Activated naive CD8-positive, alpha-beta T cell (primary cell): ENCODE measurements around the gene URI1.

ENCODE experiments used
- H3K27ac Mint-ChIP-seq: one replicate; pipeline ENCODE4 v1.8.0; 2021; ENCODE audit warnings: mixed read lengths
- H3K27me3 Mint-ChIP-seq: one replicate; pipeline ENCODE4 v1.8.0; 2021; ENCODE audit warnings: mixed read lengths
- H3K36me3 Mint-ChIP-seq: one replicate; pipeline ENCODE4 v1.8.0; 2021; ENCODE audit warnings: mixed read lengths
- H3K4me1 Mint-ChIP-seq: one replicate; pipeline ENCODE4 v1.8.0; 2021; ENCODE audit warnings: low read depth, mixed read lengths
- H3K4me3 Mint-ChIP-seq: one replicate; pipeline ENCODE4 v1.8.0; 2021; ENCODE audit warnings: mild to moderate bottlenecking, mixed read lengths
- H3K9me3 Mint-ChIP-seq: one replicate; pipeline ENCODE4 v1.8.0; 2021; ENCODE audit warnings: low read depth, mixed read lengths

Gene URI1

GRCh38 chr19:29976151-29976943 is 34.3 kb downstream of the URI1 start:
- H3K27me3 Mint-ChIP-seq = no peaks in the 10 kb centered on the region
- H3K4me1 Mint-ChIP-seq = peaks cover 76% of the 10 kb centered on the region
- no peaks in the 10 kb centered on the region for H3K9me3 Mint-ChIP-seq
- H3K27ac Mint-ChIP-seq = peak overlapping the region; percentile 47
- H3K4me3 Mint-ChIP-seq = peak overlapping the region; percentile 8
- peaks cover 4% of the 10 kb centered on the region for H3K36me3 Mint-ChIP-seq

GRCh38 chr19:29978080-29978479 is 36.0 kb downstream of the URI1 start:
- no peaks in the 10 kb centered on the region for H3K27me3 Mint-ChIP-seq
- peak overlapping the region; percentile 5 for H3K4me3 Mint-ChIP-seq
- peaks cover 75% of the 10 kb centered on the region for H3K4me1 Mint-ChIP-seq
- H3K9me3 Mint-ChIP-seq = no peaks in the 10 kb centered on the region
- peak overlapping the region; percentile 66 for H3K27ac Mint-ChIP-seq
- peaks cover 4% of the 10 kb centered on the region for H3K36me3 Mint-ChIP-seq

- H3K4me3 Mint-ChIP-seq = no peak overlapping the region
- H3K27ac Mint-ChIP-seq = peak overlapping the region; percentile 61
- H3K9me3 Mint-ChIP-seq = no peaks in the 10 kb centered on the region
- peaks cover 44% of the 10 kb centered on the region for H3K4me1 Mint-ChIP-seq
- peaks cover 12% of the 10 kb centered on the region for H3K36me3 Mint-ChIP-seq
- no peaks in the 10 kb centered on the region for H3K27me3 Mint-ChIP-seq
These were observed 41.5 kb downstream of the URI1 start for GRCh38 chr19:29983568-29983967.

- Mint-ChIP-seq H3K36me3 (peaks cover 17% of the 10 kb centered on the region), H3K4me3 (no peak overlapping the region), H3K9me3 (no peaks in the 10 kb centered on the region), H3K27me3 (no peaks in the 10 kb centered on the region), H3K4me1 (peaks cover 30% of the 10 kb centered on the region), H3K27ac (no peak overlapping the region)
These were observed 43.2 kb downstream of the URI1 start for GRCh38 chr19:29985196-29985595.

GRCh38 chr19:29988351-29988750 is 46.3 kb downstream of the URI1 start:
- Mint-ChIP-seq H3K9me3 (peaks cover 14% of the 10 kb centered on the region), H3K36me3 (peaks cover 33% of the 10 kb centered on the region), H3K27me3 (no peaks in the 10 kb centered on the region), H3K27ac (no peak overlapping the region), H3K4me1 (peaks cover 19% of the 10 kb centered on the region), H3K4me3 (no peak overlapping the region)

GRCh38 chr19:29992233-29992867 is 50.3 kb downstream of the URI1 start:
- Mint-ChIP-seq H3K9me3 (peaks cover 19% of the 10 kb centered on the region), H3K4me1 (peaks cover 29% of the 10 kb centered on the region), H3K36me3 (peaks cover 55% of the 10 kb centered on the region), H3K27me3 (no peaks in the 10 kb centered on the region), H3K27ac (no peak overlapping the region), H3K4me3 (no peak overlapping the region)

- no peak overlapping the region for H3K27ac Mint-ChIP-seq
- H3K4me1 Mint-ChIP-seq = peaks cover 60% of the 10 kb centered on the region
- no peaks in the 10 kb centered on the region for H3K27me3 Mint-ChIP-seq
- peaks cover 13% of the 10 kb centered on the region for H3K9me3 Mint-ChIP-seq
- H3K4me3 Mint-ChIP-seq = no peak overlapping the region
- H3K36me3 Mint-ChIP-seq = peaks cover 52% of the 10 kb centered on the region
These were observed 57.5 kb downstream of the URI1 start for GRCh38 chr19:29999490-29999889.

GRCh38 chr19:30000862-30001261 is 58.8 kb downstream of the URI1 start:
- H3K4me1 Mint-ChIP-seq = peaks cover 74% of the 10 kb centered on the region
- peaks cover 46% of the 10 kb centered on the region for H3K36me3 Mint-ChIP-seq
- H3K4me3 Mint-ChIP-seq = no peak overlapping the region
- H3K27ac Mint-ChIP-seq = no peak overlapping the region
- H3K9me3 Mint-ChIP-seq = peaks cover 13% of the 10 kb centered on the region
- H3K27me3 Mint-ChIP-seq = no peaks in the 10 kb centered on the region

- Mint-ChIP-seq H3K27me3 (no peaks in the 10 kb centered on the region), H3K36me3 (peaks cover 47% of the 10 kb centered on the region), H3K4me1 (peaks cover 74% of the 10 kb centered on the region), H3K27ac (no peak overlapping the region), H3K4me3 (no peak overlapping the region), H3K9me3 (peaks cover 11% of the 10 kb centered on the region)
These were observed 59.3 kb downstream of the URI1 start for GRCh38 chr19:30001301-30001700.

GRCh38 chr19:30001791-30002190 is 59.8 kb downstream of the URI1 start:
- Mint-ChIP-seq H3K27me3 (no peaks in the 10 kb centered on the region), H3K4me3 (no peak overlapping the region), H3K4me1 (peaks cover 72% of the 10 kb centered on the region), H3K27ac (no peak overlapping the region), H3K36me3 (peaks cover 42% of the 10 kb centered on the region), H3K9me3 (peaks cover 8% of the 10 kb centered on the region)

- Mint-ChIP-seq H3K4me3 (no peak overlapping the region), H3K9me3 (peaks cover 8% of the 10 kb centered on the region), H3K36me3 (peaks cover 32% of the 10 kb centered on the region), H3K27me3 (no peaks in the 10 kb centered on the region), H3K27ac (peak overlapping the region; percentile 42), H3K4me1 (peaks cover 57% of the 10 kb centered on the region)
These were observed 61.8 kb downstream of the URI1 start for GRCh38 chr19:30003866-30004265.

- Mint-ChIP-seq H3K4me1 (peaks cover 58% of the 10 kb centered on the region), H3K36me3 (peaks cover 34% of the 10 kb centered on the region), H3K27me3 (no peaks in the 10 kb centered on the region), H3K27ac (no peak overlapping the region), H3K4me3 (no peak overlapping the region), H3K9me3 (peaks cover 8% of the 10 kb centered on the region)
These were observed 62.4 kb downstream of the URI1 start for GRCh38 chr19:30004403-30004802.

- Mint-ChIP-seq H3K9me3 (no peaks in the 10 kb centered on the region), H3K27ac (peak overlapping the region; percentile 61), H3K4me1 (peaks cover 49% of the 10 kb centered on the region), H3K4me3 (peak overlapping the region; percentile 58), H3K36me3 (peaks cover 21% of the 10 kb centered on the region), H3K27me3 (no peaks in the 10 kb centered on the region)
These were observed 64.2 kb downstream of the URI1 start for GRCh38 chr19:30006207-30006606.

GRCh38 chr19:30008169-30008568 is 66.1 kb downstream of the URI1 start:
- H3K27me3 Mint-ChIP-seq = no peaks in the 10 kb centered on the region
- H3K27ac Mint-ChIP-seq = no peak overlapping the region
- peaks cover 40% of the 10 kb centered on the region for H3K4me1 Mint-ChIP-seq
- no peaks in the 10 kb centered on the region for H3K9me3 Mint-ChIP-seq
- no peak overlapping the region for H3K4me3 Mint-ChIP-seq
- H3K36me3 Mint-ChIP-seq = peaks cover 19% of the 10 kb centered on the region

GRCh38 chr19:30009013-30009412 is 67.0 kb downstream of the URI1 start:
- Mint-ChIP-seq H3K27me3 (no peaks in the 10 kb centered on the region), H3K27ac (no peak overlapping the region), H3K4me3 (no peak overlapping the region), H3K36me3 (peaks cover 22% of the 10 kb centered on the region), H3K4me1 (peaks cover 32% of the 10 kb centered on the region), H3K9me3 (no peaks in the 10 kb centered on the region)
